Ammon's horn (tissue), 1 donor: ENCODE data around the gene ZNF236.
"Not testable (repeated sequence)": the region's sequence is repeated elsewhere in the genome, so short reads cannot be mapped to it uniquely, and the experiment has no call there.

ENCODE experiments used
- DNase-seq: peaks from one replicate; pipeline ENCODE4 v3.0.0-alpha.2; 2016; ENCODE audit warnings: low spot score

The ZNF236 gene

GRCh38 chr18:76988827-76989646, 166.7 kb downstream of the ZNF236 start:
- DNase-seq = no peak

GRCh38 chr18:76989647-76990190, 167.4 kb downstream of the ZNF236 start:
- no peak for DNase-seq

GRCh38 chr18:76990343-76991020, 168.1 kb downstream of the ZNF236 start:
- not testable (repeated sequence) for DNase-seq

- no peak for DNase-seq
These were observed 168.8 kb downstream of the ZNF236 start for GRCh38 chr18:76991021-76991688.

GRCh38 chr18:76992226-76993084, 170.1 kb downstream of the ZNF236 start:
- DNase-seq = no peak

- DNase-seq = no peak
These were observed 170.7 kb downstream of the ZNF236 start for GRCh38 chr18:76993085-76993382.

- DNase-seq = no peak
These were observed 171.2 kb downstream of the ZNF236 start for GRCh38 chr18:76993573-76993972.

GRCh38 chr18:76994086-76994654, 171.8 kb downstream of the ZNF236 start:
- no peak for DNase-seq

- DNase-seq = no peak
These were observed 173.5 kb downstream of the ZNF236 start for GRCh38 chr18:76995896-76996295.

- no peak for DNase-seq
These were observed 174.1 kb downstream of the ZNF236 start for GRCh38 chr18:76996429-76996828.

GRCh38 chr18:76997951-76998808, 175.8 kb downstream of the ZNF236 start:
- no peak for DNase-seq

- no peak for DNase-seq
These were observed 176.7 kb downstream of the ZNF236 start for GRCh38 chr18:76999077-76999476.

- DNase-seq = peak; percentile 78
These were observed 178.2 kb downstream of the ZNF236 start for GRCh38 chr18:77000527-77000926.

- DNase-seq = no peak
These were observed 178.7 kb downstream of the ZNF236 start for GRCh38 chr18:77001041-77001440.

GRCh38 chr18:77001979-77002378, 179.6 kb downstream of the ZNF236 start:
- DNase-seq = no peak

GRCh38 chr18:77002496-77002895, 180.1 kb downstream of the ZNF236 start:
- no peak for DNase-seq

- no peak for DNase-seq
These were observed 181.0 kb downstream of the ZNF236 start for GRCh38 chr18:77003316-77003715.

- DNase-seq = peak; percentile 62
These were observed 182.4 kb downstream of the ZNF236 start for GRCh38 chr18:77004555-77005380.

GRCh38 chr18:77005651-77006195, 183.4 kb downstream of the ZNF236 start:
- DNase-seq = no peak
